Uterus (tissue), 4 donors: ENCODE data around the gene BORCS6. TPM values are rescaled to one million over a fixed set of nuclear protein-coding genes. Genes with fewer than 3 reads are reported as not detected.

ENCODE experiments used
- DNase-seq, 2 donors: peaks; one replicate each; pipeline ENCODE4 v3.0.0-alpha.2; 2019 to 2020
- H3K27ac ChIP-seq, 2 donors: fragments of 200-600 bp; sonication (generic); 1 replicate in 1 of 2; 2 replicates in 1 of 2; pipeline ENCODE4 v1.5.1; 2016 to 2018
- H3K27me3 ChIP-seq, 2 donors: fragments of 200-600 bp; sonication (generic); one replicate each; pipeline ENCODE4 v1.5.1; 2018 to 2019; ENCODE audit warnings: control low read depth in 1 of 2
- H3K36me3 ChIP-seq, 2 donors: fragments of 200-600 bp; sonication (generic); one replicate each; pipeline ENCODE4 v1.5.1; 2019; ENCODE audit warnings: control low read depth in 1 of 2
- H3K4me1 ChIP-seq, 2 donors: fragments of 200-600 bp; sonication (generic); one replicate each; pipeline ENCODE4 v1.5.1; 2018 to 2019; ENCODE audit warnings: control low read depth in 1 of 2
- H3K4me3 ChIP-seq, 2 donors: fragments of 200-600 bp; sonication (generic); 1 replicate in 1 of 2; 2 replicates in 1 of 2; pipeline ENCODE4 v1.5.1; 2018 to 2019; ENCODE audit warnings: mild to moderate bottlenecking in 1 of 2
- H3K9me3 ChIP-seq, 2 donors: fragments of 200-600 bp; sonication (generic); one replicate each; pipeline ENCODE4 v1.5.1; 2019; ENCODE audit warnings: control low read depth in 1 of 2
- CTCF ChIP-seq, 4 experiments: fragments of 200-600 bp in 2 of 4; fragments of 450-650 bp in 2 of 4; sonication (generic) in 2 of 4; IDR thresholded peaks; one replicate each; pipeline ENCODE4 v1.5.1; 2016 to 2019; ENCODE audit warnings: antibody characterized with exemption in 4 of 4, mild to moderate bottlenecking in 2 of 4, moderate library complexity in 1 of 4
- POLR2A ChIP-seq, 2 donors: fragments of 450-650 bp; IDR thresholded peaks; one replicate each; pipeline ENCODE4 v1.6.1; 2016; ENCODE audit warnings: antibody characterized with exemption in 2 of 2, mild to moderate bottlenecking in 1 of 2, moderate library complexity in 1 of 2
- intact Hi-C: fragments of 100-400 bp; cut with DNase I; formaldehyde crosslinking; loops from one replicate; pipeline ENCODE4 v1.15.1; 2023; ENCODE audit warnings: low total_unique reads
- total RNA-seq, 4 donors: library from RNA; depleted of rRNA in 3 of 4; stranded (reverse); fragments of >200 nt in 3 of 4; gene quantifications; one replicate each; pipeline versions ENCODE4 v1.1.0 to v1.2.4, GENCODE V29; 2014 to 2023
- donor health status: DM: yes; HTN: yes; CAD: no.

Gene BORCS6
- total RNA-seq, 4 donors from 2014 or later = under 0.01 to 9.0 (median 6.1) TPM

- peak overlapping the region; percentile 97 to 100 for H3K27ac ChIP-seq
Measured at GRCh38 chr17:8160741-8161221, 29.2 kb downstream of the BORCS6 start.

GRCh38 chr17:8160224-8160577, 29.8 kb downstream of the BORCS6 start:
- intact Hi-C loops = no loop called here
- no peak for DNase-seq
- peaks cover 14 to 26% of the 10 kb centered on the region in 2 donors for H3K4me1 ChIP-seq
- no peaks in the 10 kb centered on the region for H3K27me3 ChIP-seq
- TF ChIP-seq CTCF (IDR thresholded peaks at IDR 0.05) (no peak), POLR2A (IDR thresholded peaks at IDR 0.05) (no peak)
- no peaks in the 10 kb centered on the region for H3K9me3 ChIP-seq
- no peak overlapping the region for H3K4me3 ChIP-seq
- no peaks in the 10 kb centered on the region for H3K36me3 ChIP-seq
- H3K27ac ChIP-seq = peak overlapping the region; percentile 99 to 100

More at GRCh38 chr17:8160741-8161221, 29.2 kb downstream of the BORCS6 start:
- Histone ChIP-seq H3K36me3 (no peaks in the 10 kb centered on the region), H3K27me3 (no peaks in the 10 kb centered on the region), H3K4me3 (no peak overlapping the region), H3K4me1 (peaks cover 14 to 26% of the 10 kb centered on the region in 2 donors), H3K9me3 (no peaks in the 10 kb centered on the region)
- TF ChIP-seq POLR2A (IDR thresholded peaks at IDR 0.05) = no peak
- TF ChIP-seq CTCF (IDR thresholded peaks at IDR 0.05) = no peak
- intact Hi-C loops = no loop called here
- DNase-seq = no peak

- TF ChIP-seq POLR2A (IDR thresholded peaks at IDR 0.05) (no peak), CTCF (IDR thresholded peaks at IDR 0.05) (no peak)
- intact Hi-C loops = no loop called here
- DNase-seq = peak in 1 of 2 donors; percentile 27
- H3K4me3 ChIP-seq = no peak overlapping the region
- peaks cover 13 to 23% of the 10 kb centered on the region in 2 donors for H3K4me1 ChIP-seq
- no peaks in the 10 kb centered on the region for H3K27me3 ChIP-seq
- H3K27ac ChIP-seq = peak overlapping the region; percentile 99 to 100
- no peaks in the 10 kb centered on the region for H3K9me3 ChIP-seq
- H3K36me3 ChIP-seq = no peaks in the 10 kb centered on the region
Measured at GRCh38 chr17:8159459-8160223, 30.3 kb downstream of the BORCS6 start.

- H3K36me3 ChIP-seq = no peaks in the 10 kb centered on the region
- no peak overlapping the region for H3K4me3 ChIP-seq
- peak in 1 of 2 donors; percentile 19 for DNase-seq
- intact Hi-C loops = no loop called here
- no peaks in the 10 kb centered on the region for H3K9me3 ChIP-seq
- H3K4me1 ChIP-seq = peaks cover 7 to 16% of the 10 kb centered on the region in 2 donors
- H3K27ac ChIP-seq = peak overlapping the region; percentile 99 to 100
- no peak for TF ChIP-seq POLR2A (IDR thresholded peaks at IDR 0.05)
- TF ChIP-seq CTCF (IDR thresholded peaks at IDR 0.05) = no peak
- H3K27me3 ChIP-seq = no peaks in the 10 kb centered on the region
Measured at GRCh38 chr17:8159032-8159400, 31.0 kb downstream of the BORCS6 start.

GRCh38 chr17:8158267-8159031, 31.5 kb downstream of the BORCS6 start:
- no peaks in the 10 kb centered on the region for H3K27me3 ChIP-seq
- peaks cover under 1 to 11% of the 10 kb centered on the region in 2 donors for H3K4me1 ChIP-seq
- no peak overlapping the region for H3K4me3 ChIP-seq
- TF ChIP-seq POLR2A (IDR thresholded peaks at IDR 0.05) = peak in 1 of 2 donors; percentile 43
- peak; percentile 88 to 92 (median 91) for TF ChIP-seq CTCF (IDR thresholded peaks at IDR 0.05)
- peak; percentile 91 to 95 for DNase-seq
- H3K9me3 ChIP-seq = no peaks in the 10 kb centered on the region
- intact Hi-C loops = no loop called here
- no peaks in the 10 kb centered on the region for H3K36me3 ChIP-seq
- H3K27ac ChIP-seq = peak overlapping the region; percentile 99 to 100
